HG03280 (cell line): Measurements from ENCODE around the gene GAB1.

Experiments
- ATAC-seq: cut with Tn5 transposase; IDR thresholded peaks from one replicate; pipeline ENCODE4 v1.9.1; 2021; ENCODE audit warnings: mild to moderate bottlenecking, moderate library complexity; ENCODE audit not compliant: unreplicated experiment

Gene GAB1

DNA sequence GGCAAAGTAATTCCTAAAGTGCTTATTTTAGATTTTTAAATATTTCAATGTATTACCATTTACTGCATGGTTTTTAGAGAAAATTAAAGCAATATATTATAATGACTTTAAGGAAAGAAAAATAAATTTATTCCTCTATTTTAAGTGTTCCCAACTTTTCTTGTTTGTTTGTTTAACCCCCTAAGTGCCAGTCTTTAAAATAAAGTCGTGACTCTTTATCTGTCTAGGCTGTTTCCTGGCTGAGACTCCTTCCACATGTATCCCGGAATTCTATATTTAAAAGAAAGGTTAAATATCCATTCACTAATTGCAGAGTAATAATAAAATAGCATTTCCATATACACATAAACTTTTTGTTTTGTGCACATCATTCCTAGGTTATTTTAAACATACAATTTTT, 71.2 kb downstream of the GAB1 start:
- no peak for ATAC-seq

DNA sequence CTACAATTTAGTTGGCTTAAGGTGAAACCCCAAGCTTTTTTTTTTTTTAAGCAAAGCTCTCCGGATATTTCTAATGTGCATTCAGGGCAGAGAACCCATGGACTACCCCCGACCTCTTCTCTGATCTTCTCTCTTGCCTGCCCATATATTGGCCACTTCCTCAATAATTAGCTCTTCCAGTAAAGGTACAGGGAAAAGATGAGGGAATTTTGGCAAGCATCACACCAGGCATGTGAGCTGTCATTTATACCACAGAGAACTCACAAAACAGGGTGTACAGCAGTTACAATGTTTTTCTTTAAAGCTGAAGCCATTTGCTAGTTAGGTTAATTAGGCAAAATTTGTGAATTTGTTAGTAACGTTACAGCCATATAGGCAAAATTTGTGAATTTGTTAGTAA, 73.3 kb downstream of the GAB1 start:
- ATAC-seq, result no peak

DNA sequence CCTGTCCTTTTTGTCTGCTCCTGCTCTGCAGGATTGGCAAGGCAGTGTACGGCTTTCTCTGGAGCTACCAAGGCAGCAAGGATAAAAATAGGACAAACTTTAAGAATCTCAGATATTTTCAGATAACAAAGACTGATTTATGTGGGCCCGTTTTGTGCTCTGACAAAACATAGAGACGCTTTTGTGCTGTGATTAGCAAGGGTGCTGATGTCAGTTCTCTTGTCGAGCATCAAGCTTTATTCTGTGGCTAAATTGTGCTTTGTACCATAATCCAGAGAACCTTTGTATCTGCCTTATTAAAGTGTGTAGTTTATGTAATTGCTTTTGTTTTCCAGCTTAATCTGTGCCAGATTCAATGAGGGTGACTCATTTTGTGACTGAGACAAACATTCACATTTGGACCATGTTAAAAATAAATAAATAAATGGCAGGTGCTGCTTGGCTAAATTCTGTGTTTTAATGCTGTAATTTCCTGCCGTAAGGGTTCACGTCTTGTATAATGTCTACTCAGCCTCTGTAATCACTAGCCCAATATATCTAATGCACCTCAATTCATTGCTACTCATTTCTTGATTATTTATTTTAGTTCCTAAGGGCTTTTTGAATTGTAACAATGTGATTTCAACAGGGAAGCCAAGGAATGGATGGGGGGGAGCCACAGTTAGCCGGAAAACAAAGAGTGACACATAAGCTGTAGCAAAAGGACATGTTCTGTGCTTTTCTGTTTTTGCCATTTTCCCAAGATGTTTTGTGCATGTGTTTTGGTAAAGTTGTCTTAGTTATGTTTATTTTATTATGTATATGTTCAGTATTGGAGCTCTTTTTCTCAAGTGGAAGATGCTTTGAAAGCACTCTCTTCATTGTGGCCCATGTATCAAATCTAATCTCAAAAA, 75.1 kb downstream of the GAB1 start:
- ATAC-seq, result no peak

DNA sequence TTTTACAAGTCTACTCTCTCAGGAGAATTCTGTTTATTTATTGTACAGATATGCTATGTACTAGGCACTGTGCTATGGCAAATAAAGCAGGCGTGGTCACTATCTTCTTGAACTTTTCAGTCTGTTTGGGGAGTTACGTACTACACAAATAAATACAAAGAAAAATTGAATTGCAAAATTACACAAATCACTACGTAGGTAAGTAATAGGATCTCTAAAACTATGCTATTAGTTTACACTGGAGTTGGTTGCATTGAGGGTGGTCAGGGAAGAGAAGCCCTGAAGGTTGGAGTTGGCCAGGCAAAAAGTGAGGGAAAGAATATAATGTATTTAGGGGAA, 75.7 kb downstream of the GAB1 start:
- ATAC-seq, result no peak

DNA sequence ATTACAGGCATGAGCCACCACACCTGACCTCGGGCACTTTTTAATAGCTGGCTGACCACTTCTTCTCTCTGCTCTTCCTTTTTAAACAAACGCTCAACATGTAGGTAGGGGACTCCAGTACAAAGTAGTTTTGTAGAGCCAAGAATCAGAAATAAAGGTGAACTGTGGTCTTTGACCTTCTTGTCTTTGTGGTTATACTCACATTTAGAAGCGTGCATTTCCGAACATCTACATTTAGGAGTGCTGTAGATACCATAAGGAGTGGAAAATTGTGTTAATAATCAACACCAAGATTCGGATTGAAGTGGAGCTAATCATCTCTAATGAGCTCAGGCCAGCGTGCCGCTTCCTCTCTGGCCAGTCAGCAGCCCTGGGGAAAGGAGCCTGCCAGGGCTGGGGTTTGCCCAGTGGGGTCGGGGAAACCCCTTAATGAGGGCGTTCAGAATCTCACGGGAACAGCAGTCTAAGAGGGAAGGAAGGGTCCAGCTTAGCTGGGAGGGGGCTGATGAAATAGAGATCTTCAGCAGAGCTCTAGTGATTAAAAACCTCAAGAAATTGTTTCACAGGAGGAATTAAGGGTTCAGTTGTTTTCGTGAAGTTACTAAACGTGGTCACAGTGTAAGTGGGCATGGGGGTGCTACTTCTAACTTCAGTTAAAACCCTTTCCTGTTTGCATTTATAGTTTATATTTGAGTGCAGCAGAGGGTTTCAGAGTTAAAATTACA, 81.2 kb downstream of the GAB1 start:
- peak; percentile 67 for ATAC-seq

DNA sequence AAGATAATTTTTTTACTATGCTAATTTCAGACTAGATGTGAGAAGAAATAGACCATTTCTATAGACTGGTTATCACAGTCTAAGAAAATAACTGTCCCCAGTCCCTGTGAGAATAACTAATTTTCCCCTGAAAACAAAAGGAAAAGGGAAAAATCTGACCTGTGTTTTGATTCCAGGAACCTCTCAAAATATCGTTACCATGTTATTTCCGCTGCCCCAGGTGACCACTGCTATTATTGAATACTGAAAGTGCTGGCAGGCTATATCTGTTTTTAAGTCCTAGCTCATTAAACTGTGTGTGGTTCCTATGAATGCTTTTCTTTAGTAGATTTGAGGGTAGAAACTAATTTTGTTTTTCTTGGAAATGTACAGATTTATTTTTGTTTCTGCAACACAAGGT, 83.6 kb downstream of the GAB1 start:
- ATAC-seq, result peak; percentile 47

DNA sequence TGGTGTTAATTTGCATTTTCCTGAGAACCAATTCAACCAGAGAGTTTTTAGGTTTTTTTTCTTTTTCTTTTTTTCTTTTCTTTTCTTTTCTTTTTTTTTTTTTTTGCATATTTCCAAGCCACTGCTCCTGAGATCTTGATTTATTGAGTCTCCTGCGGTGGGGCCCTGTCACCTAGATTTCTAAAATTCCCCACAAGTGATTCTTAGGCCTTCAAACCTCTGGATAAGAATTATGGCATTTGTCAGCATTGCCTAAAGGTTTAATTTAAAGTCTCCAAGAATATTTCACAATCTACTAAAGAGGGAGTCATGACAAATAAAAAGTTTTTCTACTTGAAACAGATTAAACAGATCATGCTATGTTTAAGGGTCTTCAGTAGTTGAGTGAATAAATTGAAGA, 84.9 kb downstream of the GAB1 start:
- no peak for ATAC-seq

DNA sequence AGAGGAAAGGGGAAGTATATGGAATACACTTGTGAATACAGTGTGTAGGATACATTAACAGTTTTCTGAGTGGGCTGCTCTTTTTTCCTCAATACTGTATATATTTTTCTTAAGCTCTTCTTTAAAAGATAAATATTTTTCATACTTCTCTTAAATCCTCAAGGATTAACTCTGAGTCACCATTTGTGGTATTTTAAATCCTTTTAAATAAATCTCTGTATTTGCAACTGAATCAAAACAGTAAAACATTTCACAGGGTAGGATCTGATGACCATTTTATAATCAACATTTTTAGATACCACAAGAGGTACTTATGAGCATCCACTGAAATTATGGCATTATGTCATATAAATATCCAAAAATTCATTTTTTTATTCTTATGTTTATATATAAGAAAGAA, 87.6 kb downstream of the GAB1 start:
- no peak for ATAC-seq

DNA sequence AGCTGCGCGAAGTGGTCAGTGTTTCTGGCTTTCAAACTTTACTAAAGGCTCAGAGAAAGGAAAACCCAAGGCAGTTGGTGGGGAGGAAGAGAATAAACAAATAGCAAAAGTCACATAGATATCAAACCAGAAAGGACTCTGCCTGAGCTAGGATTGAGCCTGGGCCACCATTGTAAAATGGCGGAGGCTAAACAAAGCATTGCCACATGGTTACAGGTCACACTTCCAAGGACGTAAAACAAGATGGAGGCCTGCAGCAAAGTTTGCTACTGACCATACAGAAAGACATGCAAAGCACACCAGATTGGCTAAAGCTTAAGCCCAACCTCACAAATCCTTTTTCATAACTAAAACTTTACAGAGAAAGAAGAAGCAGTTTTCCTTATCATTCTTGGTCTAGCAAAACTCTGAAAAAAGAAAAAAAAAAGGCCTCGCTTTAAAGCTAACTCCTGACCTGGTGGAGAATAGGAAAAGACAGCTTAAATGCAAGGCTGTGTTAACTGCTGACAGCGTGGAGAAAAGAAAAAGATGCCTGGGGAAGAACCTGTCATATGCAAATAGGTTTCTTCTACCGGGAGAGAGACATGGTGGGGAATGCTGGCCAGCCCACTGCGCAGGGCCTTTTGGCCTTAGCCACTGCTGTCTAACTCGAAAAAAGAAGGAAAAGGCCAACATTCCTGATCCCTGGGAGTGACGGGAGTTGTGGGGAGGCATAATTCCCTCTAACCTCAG, 95.0 kb downstream of the GAB1 start:
- ATAC-seq, result no peak

DNA sequence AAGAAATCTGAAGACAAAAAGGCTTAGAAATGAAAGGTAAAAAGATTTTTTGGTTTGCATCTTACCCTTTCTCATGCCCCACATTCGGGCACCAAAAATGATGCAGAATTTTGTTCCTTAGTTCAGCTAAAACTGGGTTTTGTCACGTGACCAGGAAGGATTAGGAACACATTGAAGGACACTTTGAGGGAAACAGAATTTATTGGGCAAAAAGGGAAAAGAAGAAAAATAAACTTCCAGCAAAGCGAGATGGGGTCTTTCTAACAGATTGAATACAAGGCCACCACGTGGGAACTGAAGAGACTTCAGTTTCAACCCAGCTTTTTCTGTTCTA, 95.5 kb downstream of the GAB1 start:
- no peak for ATAC-seq

DNA sequence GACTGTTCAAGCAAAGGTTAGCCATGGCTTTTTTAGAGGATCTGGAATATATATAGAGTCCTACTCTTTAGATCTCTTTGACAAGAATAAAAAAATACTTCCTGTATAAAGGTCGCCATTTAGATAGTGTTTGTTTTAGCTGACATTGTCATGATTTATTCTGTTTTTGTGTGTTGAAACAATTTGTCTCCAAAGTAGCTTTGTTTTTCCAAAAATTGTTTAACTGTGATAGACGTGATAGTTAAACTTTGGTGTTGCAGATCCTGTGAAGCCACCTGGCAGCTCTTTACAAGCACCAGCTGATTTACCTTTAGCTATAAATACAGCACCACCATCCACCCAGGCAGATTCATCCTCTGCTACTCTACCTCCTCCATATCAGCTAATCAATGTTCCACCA, 96.6 kb downstream of the GAB1 start:
- ATAC-seq, result no peak

DNA sequence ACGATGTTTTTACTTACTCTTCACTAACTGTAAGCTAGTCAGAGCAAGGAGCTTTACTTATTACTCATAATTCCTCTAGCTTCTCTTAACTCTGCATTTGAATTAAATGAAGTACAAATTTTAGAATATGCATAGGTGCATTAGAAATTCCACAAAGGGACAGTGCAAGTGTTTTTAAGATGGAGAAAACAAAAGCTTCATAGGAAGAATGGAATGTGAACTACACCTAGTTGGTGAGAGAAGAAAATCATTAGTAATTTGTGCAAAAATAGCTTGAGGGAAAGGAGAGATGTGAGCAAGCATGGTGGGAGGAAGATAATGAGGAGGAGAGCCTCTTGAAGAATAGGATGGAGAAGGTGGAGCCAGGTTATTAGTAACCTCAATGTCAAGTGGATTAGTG, 99.3 kb downstream of the GAB1 start:
- no peak for ATAC-seq

DNA sequence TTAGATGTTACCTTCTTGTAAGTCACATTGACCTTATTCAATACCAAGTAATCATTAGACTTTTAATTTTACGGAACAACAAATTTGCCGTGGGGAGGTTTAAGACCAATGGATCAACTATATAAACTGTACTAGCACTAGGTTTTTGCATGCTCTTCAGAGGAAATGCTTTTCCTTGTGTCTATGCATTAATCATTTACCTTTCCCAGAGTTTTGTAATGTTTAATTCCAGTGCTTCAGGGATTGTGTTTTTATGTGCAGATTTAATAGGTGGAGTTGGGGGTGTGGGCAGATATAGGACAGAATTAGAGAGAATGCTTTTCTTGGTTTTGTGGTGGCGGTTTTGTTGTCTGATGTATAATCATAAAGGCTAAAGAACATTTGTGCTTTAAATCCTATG, 100.8 kb downstream of the GAB1 start:
- no peak for ATAC-seq

DNA sequence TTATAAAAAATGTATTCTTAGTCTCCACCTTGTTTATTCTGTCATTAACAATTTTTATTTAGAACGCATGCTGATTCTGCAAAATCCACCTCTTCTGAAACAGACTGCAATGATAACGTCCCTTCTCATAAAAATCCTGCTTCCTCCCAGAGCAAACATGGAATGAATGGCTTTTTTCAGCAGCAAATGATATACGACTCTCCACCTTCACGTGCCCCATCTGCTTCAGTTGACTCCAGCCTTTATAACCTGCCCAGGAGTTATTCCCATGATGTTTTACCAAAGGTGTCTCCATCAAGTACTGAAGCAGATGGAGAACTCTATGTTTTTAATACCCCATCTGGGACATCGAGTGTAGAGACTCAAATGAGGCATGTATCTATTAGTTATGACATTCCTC, 101.3 kb downstream of the GAB1 start:
- no peak for ATAC-seq

DNA sequence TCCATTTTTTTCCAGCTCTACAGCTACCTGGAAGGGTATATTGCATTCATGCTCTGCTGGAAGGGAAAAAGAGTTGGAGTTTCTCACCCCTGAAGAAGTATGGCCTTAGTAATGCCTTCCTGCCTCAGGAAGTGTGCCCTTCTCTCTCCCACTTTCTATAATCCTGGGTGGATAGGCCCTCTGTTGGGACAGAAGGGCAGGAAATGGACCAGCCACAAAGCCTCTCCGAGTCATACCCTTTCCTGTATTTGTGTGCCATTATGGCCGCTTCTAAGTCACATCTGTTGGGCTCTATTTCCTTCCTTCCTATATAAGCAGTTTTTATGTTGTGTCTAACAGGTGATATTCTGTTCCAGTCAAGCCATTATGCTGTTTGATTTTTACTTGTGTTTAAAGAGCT, 102.0 kb downstream of the GAB1 start:
- ATAC-seq, result no peak

DNA sequence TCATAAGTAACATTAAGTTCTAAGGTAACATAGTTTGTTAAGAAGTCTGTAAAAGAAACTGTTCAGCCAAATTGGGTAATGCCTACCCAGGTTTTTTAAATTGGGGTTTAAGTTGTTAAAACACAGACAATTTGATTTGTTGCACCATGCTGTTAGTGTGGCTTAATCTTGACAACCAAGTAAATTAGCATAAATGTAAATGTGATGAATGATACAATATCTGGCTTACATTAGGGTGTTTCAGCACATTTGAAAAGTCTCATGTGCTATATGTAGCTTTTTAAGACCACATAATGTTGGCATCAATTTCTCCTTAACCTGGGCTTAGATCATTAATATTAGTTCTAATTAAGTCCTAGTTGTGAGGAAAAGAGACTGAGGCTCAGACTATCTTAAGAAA, 104.4 kb downstream of the GAB1 start:
- no peak for ATAC-seq

DNA sequence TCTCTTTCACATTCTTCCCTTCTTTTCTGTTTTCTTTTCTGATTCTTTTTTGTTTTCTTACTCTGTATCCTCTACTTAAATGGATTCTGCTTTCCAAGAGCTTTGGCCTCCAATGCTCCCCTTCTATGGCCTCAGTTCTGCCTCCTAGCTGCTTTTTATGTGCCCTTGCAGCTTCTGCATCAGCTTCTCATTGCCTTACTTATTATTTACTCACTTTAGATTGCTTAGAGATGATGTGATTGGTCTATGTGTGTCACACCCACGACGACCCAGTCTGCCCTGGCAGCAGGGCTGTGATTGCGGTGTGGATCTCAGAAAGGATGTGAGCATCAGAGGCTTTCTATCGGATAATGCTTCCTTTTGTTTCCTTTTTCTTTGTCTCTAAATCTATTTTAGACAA, 105.0 kb downstream of the GAB1 start:
- ATAC-seq, result no peak

DNA sequence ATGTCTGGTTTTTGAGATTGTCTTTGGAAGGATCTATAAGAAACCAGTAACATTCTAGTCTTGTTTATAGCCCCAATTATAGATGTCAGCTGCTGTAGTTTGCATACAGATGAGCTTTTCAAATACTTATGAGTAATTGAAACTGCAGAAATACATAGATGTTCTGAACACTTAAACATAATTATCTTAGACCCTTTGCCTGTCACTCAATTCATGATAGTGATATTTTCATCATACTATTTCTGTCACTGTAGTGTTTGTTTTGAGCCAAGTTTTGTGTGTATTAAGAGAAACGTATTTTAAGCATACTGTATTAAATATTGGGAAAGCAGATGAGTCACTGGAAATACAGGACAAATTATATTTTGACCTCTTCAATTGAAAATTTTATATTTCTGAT, 107.1 kb downstream of the GAB1 start:
- no peak for ATAC-seq

DNA sequence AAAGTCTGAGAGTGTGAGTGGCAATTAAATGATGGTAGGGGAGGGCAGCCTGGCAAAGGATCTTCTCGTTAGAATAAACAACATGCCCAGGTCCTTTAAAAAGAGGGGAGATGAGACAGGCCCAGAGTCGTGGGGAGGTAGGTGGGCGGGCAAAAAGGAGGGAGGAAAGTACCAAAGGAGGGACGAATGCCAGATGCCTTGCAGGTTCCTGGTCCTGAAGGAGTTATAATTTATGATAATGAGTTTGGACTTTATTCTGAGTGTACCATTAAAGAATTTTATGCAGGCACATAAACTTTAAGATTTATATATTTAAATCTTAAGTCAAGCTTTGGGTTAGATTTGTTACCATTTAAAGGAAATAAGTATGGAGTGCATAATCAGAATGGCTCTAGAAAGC, 114.5 kb downstream of the GAB1 start:
- no peak for ATAC-seq

DNA sequence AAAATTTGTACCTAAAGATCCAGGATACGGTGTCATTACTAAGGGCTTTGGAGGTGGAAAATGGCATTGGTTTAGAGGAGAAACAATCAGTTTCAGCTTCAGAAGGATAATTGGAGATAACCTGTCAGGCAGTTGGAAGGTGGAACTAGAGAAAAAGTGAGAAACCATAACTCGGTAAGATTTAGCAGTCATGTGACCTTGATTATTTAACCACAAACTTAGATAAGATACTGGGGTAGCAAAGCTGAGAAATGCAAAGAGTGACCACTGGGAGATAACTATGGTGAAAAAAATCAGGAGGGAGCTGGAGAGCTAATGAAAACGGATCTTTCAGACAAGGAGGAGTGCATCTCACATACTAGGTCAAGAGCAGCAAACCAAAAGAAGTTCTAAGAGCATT, 118.5 kb downstream of the GAB1 start:
- no peak for ATAC-seq

DNA sequence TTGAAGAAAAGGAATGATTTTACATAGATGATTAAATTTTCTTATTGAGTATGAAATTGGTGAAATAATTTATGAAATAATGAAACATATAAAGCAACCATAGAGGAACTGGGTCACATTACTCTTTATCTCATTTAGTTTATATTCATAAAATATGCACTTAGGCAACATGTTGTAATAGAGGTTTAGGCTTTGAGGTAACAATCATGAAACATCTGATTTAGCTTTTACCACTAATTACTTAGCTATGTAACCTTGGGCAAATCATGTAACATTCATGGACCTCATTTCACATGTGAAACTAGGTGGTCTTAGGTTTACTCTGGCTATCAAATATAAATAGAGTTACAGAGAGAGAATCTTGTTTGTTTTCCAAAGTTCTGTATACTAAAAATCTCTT, 122.3 kb downstream of the GAB1 start:
- no peak for ATAC-seq
